Activated effector memory CD4-positive, alpha-beta T cell treated with Interleukin-2 at 50 U/mL for 16 hours (primary cell): ENCODE measurements around the gene IGF2R.

Source experiments
- DNase-seq: peaks from one replicate; pipeline ENCODE4 v3.0.0-alpha.2; 2020

Gene IGF2R

GRCh38 chr6:160028487-160029275 lies 59.8 kb downstream of the IGF2R start:
- no peak for DNase-seq

GRCh38 chr6:160029525-160029924 lies 60.6 kb downstream of the IGF2R start:
- DNase-seq = no peak

GRCh38 chr6:160030103-160030502 lies 61.2 kb downstream of the IGF2R start:
- DNase-seq = no peak

GRCh38 chr6:160031442-160031841 lies 62.6 kb downstream of the IGF2R start:
- DNase-seq = no peak

GRCh38 chr6:160031871-160032270 lies 63.0 kb downstream of the IGF2R start:
- DNase-seq = no peak

- no peak for DNase-seq
Measured at GRCh38 chr6:160032538-160032937, 63.7 kb downstream of the IGF2R start.

GRCh38 chr6:160034036-160034930 lies 65.4 kb downstream of the IGF2R start:
- DNase-seq = no peak

GRCh38 chr6:160035241-160035640 lies 66.4 kb downstream of the IGF2R start:
- no peak for DNase-seq

- no peak for DNase-seq
Measured at GRCh38 chr6:160035693-160036330, 66.9 kb downstream of the IGF2R start.

GRCh38 chr6:160036331-160036695 lies 67.4 kb downstream of the IGF2R start:
- DNase-seq = no peak

- DNase-seq = no peak
Measured at GRCh38 chr6:160036790-160037206, 67.9 kb downstream of the IGF2R start.

- no peak for DNase-seq
Measured at GRCh38 chr6:160038479-160038878, 69.6 kb downstream of the IGF2R start.

- DNase-seq = no peak
Measured at GRCh38 chr6:160039441-160039840, 70.6 kb downstream of the IGF2R start.

GRCh38 chr6:160040055-160040454 lies 71.2 kb downstream of the IGF2R start:
- no peak for DNase-seq

- DNase-seq = no peak
Measured at GRCh38 chr6:160040527-160041264, 71.8 kb downstream of the IGF2R start.

- no peak for DNase-seq
Measured at GRCh38 chr6:160041608-160042007, 72.7 kb downstream of the IGF2R start.

GRCh38 chr6:160042014-160042773 lies 73.3 kb downstream of the IGF2R start:
- DNase-seq = no peak

GRCh38 chr6:160042788-160043301 lies 74.0 kb downstream of the IGF2R start:
- DNase-seq = no peak

- DNase-seq = no peak
Measured at GRCh38 chr6:160043784-160044183, 74.9 kb downstream of the IGF2R start.

- DNase-seq = no peak
Measured at GRCh38 chr6:160044687-160045086, 75.8 kb downstream of the IGF2R start.

- DNase-seq = no peak
Measured at GRCh38 chr6:160048471-160048870, 79.6 kb downstream of the IGF2R start.

GRCh38 chr6:160049346-160049745 lies 80.5 kb downstream of the IGF2R start:
- DNase-seq = no peak
